HEK293 (cell line): Measurements from ENCODE around the gene HGD.

ENCODE experiments used
- HOXA7 ChIP-seq: sonication (generic); formaldehyde crosslinking; IDR thresholded peaks from 2 replicates; pipeline ENCODE4 v1.8.1; 2022; ENCODE audit warnings: missing genetic modification reagents, borderline replicate concordance
- RBAK ChIP-seq: fragments of 450-650 bp; formaldehyde crosslinking; IDR thresholded peaks from 2 replicates; pipeline ENCODE4 v1.5.1; 2016; ENCODE audit warnings: missing biosample characterization, missing genetic modification characterization
- ZNF184 ChIP-seq: fragments of 450-650 bp; IDR thresholded peaks from 2 replicates; pipeline ENCODE4 v1.5.1; 2018; ENCODE audit warnings: missing biosample characterization, mild to moderate bottlenecking, missing genetic modification characterization
- ZNF221 ChIP-seq: fragments of 450-650 bp; formaldehyde crosslinking; IDR thresholded peaks from 2 replicates; pipeline ENCODE4 v1.5.1; 2017; ENCODE audit warnings: missing biosample characterization, missing genetic modification characterization, borderline replicate concordance
- ZNF274 ChIP-seq, 2 experiments: fragments of 200-500 bp in 1 of 2; fragments of 450-650 bp in 1 of 2; sonication (Bioruptor generic) in 1 of 2; formaldehyde crosslinking in 1 of 2; IDR thresholded peaks; 2 replicates each; pipeline versions ENCODE4 v1.5.1 to v1.6.1; 2014 to 2016; ENCODE audit warnings: borderline replicate concordance in 1 of 2, inconsistent platforms in 1 of 2, low read length in 1 of 2, missing biosample characterization in 1 of 2, missing genetic modification characterization in 1 of 2
- ZNF48 ChIP-seq: fragments of 450-650 bp; formaldehyde crosslinking; IDR thresholded peaks from 2 replicates; pipeline ENCODE4 v1.5.1; 2016; ENCODE audit warnings: missing biosample characterization, missing genetic modification characterization
- ZNF548 ChIP-seq: fragments of 450-650 bp; formaldehyde crosslinking; IDR thresholded peaks from 2 replicates; pipeline ENCODE4 v1.5.1; 2016; ENCODE audit warnings: missing biosample characterization, missing genetic modification characterization
- TF ChIP-seq, protein P1 (sequence below): fragments of 450-650 bp; formaldehyde crosslinking; IDR thresholded peaks from 2 replicates; pipeline ENCODE4 v1.5.1; 2016; ENCODE audit warnings: missing biosample characterization, missing genetic modification characterization
- TF ChIP-seq, protein P2 (sequence below): fragments of 450-650 bp; formaldehyde crosslinking; IDR thresholded peaks from 2 replicates; pipeline ENCODE4 v1.5.1; 2016; ENCODE audit warnings: missing biosample characterization, missing genetic modification characterization, low read depth
- TF ChIP-seq, protein P3 (sequence below): fragments of 450-650 bp; formaldehyde crosslinking; IDR thresholded peaks from 2 replicates; pipeline ENCODE4 v1.5.1; 2016; ENCODE audit warnings: missing biosample characterization, missing genetic modification characterization

DNA sequence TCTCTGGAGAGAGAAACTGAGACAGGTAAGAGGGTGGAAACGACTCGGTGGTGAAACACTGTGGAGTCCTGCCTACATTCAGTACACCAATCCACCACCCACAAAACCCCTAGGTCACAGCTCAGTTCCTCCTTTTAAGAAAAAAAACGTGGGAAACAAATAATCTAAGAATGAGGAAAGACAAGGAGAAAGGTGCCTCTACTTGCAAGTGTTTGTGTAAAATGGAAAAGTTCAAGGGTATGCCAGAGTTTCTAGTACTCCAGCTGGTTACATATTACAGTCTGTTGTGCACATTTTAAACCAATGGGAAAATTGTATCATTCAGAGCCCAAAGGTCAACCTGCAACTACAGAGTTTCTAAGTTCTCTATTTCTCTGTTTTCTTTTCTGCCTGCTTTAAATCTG lies 32.2 kb downstream of the HGD start:
- TF ChIP-seq, protein P1, sequence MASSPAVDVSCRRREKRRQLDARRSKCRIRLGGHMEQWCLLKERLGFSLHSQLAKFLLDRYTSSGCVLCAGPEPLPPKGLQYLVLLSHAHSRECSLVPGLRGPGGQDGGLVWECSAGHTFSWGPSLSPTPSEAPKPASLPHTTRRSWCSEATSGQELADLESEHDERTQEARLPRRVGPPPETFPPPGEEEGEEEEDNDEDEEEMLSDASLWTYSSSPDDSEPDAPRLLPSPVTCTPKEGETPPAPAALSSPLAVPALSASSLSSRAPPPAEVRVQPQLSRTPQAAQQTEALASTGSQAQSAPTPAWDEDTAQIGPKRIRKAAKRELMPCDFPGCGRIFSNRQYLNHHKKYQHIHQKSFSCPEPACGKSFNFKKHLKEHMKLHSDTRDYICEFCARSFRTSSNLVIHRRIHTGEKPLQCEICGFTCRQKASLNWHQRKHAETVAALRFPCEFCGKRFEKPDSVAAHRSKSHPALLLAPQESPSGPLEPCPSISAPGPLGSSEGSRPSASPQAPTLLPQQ (tag by site-specific recombination), result no peak
- TF ChIP-seq ZNF48 (tag by site-specific recombination) (no peak), ZNF548 (no peak), ZNF274 (IDR thresholded peaks at IDR 0.05; ENCODE audit: low read length) (no peak), ZNF274 (tag by site-specific recombination; IDR thresholded peaks at IDR 0.05; ENCODE audit: borderline replicate concordance) (no peak), HOXA7 (CRISPR knock-in tag) (no peak), ZNF221 (no peak), ZNF184 (no peak), RBAK (no peak)
- TF ChIP-seq, protein P2, sequence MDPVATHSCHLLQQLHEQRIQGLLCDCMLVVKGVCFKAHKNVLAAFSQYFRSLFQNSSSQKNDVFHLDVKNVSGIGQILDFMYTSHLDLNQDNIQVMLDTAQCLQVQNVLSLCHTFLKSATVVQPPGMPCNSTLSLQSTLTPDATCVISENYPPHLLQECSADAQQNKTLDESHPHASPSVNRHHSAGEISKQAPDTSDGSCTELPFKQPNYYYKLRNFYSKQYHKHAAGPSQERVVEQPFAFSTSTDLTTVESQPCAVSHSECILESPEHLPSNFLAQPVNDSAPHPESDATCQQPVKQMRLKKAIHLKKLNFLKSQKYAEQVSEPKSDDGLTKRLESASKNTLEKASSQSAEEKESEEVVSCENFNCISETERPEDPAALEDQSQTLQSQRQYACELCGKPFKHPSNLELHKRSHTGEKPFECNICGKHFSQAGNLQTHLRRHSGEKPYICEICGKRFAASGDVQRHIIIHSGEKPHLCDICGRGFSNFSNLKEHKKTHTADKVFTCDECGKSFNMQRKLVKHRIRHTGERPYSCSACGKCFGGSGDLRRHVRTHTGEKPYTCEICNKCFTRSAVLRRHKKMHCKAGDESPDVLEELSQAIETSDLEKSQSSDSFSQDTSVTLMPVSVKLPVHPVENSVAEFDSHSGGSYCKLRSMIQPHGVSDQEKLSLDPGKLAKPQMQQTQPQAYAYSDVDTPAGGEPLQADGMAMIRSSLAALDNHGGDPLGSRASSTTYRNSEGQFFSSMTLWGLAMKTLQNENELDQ (tag by site-specific recombination), result no peak
- TF ChIP-seq, protein P3, sequence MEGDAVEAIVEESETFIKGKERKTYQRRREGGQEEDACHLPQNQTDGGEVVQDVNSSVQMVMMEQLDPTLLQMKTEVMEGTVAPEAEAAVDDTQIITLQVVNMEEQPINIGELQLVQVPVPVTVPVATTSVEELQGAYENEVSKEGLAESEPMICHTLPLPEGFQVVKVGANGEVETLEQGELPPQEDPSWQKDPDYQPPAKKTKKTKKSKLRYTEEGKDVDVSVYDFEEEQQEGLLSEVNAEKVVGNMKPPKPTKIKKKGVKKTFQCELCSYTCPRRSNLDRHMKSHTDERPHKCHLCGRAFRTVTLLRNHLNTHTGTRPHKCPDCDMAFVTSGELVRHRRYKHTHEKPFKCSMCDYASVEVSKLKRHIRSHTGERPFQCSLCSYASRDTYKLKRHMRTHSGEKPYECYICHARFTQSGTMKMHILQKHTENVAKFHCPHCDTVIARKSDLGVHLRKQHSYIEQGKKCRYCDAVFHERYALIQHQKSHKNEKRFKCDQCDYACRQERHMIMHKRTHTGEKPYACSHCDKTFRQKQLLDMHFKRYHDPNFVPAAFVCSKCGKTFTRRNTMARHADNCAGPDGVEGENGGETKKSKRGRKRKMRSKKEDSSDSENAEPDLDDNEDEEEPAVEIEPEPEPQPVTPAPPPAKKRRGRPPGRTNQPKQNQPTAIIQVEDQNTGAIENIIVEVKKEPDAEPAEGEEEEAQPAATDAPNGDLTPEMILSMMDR, result no peak
